Neural cell (in vitro differentiated cells): Measurements from ENCODE around the gene DMRT1.

Experiments
- CTCF ChIP-seq: fragments of 450-650 bp; IDR thresholded peaks from 2 replicates; pipeline ENCODE4 v1.5.1; 2014; ENCODE audit warnings: antibody characterized with exemption, mild to moderate bottlenecking, moderate library complexity; ENCODE audit not compliant: poor library complexity, severe bottlenecking
- EZH2 ChIP-seq: fragments of 200-600, 300-800 bp; shearing (Covaris generic), sonication (generic); IDR thresholded peaks from 2 replicates; pipeline ENCODE4 v1.6.1; 2014; ENCODE audit warnings: antibody characterized with exemption, low read length, borderline replicate concordance, mild to moderate bottlenecking; ENCODE audit not compliant: insufficient read depth, poor library complexity, severe bottlenecking

- TF ChIP-seq EZH2 (no peak), CTCF (no peak)
Observed at GRCh38 chr9:903886-904285, 62.4 kb downstream of the DMRT1 start.
